Measurements from ENCODE around the gene PARP1. TPM values are rescaled to one million over a fixed set of nuclear protein-coding genes. Genes with fewer than 3 reads are reported as not detected.

The PARP1 gene
- total RNA-seq, 1 experiment from 2014 or later: 263 TPM

GRCh38 chr1:226402739-226403165 is 5.1 kb downstream of the PARP1 start:
- Histone ChIP-seq H3K27me3 (replicated peaks; ENCODE audit: insufficient read depth, low read depth, low read length, poor library complexity) (no peaks in the 10 kb centered on the region), H3K4me3 (ENCODE audit: low read depth, low read length, poor library complexity, severe bottlenecking) (no peak overlapping the region), H3K9me3 (ENCODE audit: low read depth, low read length, poor library complexity, severe bottlenecking) (no peaks in the 10 kb centered on the region), H3K4me1 (ENCODE audit: insufficient read depth, low read length, poor library complexity, severe bottlenecking) (peaks cover 40% of the 10 kb centered on the region), H3K36me3 (ENCODE audit: insufficient read depth, low read length, poor library complexity, severe bottlenecking) (peaks cover 43% of the 10 kb centered on the region), H3K27ac (ENCODE audit: low read depth, low read length, poor library complexity, severe bottlenecking) (peak overlapping the region; percentile 11)
- intact Hi-C loops (cut with micrococcal nuclease; ENCODE audit: unreplicated experiment): no loop called here
- ChIA-PET CTCF (no interaction called here), POLR2A (ENCODE audit: low non-redundant PET) (no interaction called here)
- no TSS peak for BruUV-seq (replicated peaks)
- TF ChIP-seq EZH2 (IDR thresholded peaks at IDR 0.05; ENCODE audit: borderline replicate concordance, low read depth, low read length, poor library complexity, severe bottlenecking) (no peak), CTCF (conservative IDR thresholded peaks at IDR 0.05; ENCODE audit: low read depth, low read length) (no peak)
- no peak for DNase-seq (ENCODE audit: low spot score)

- H3K9me3 ChIP-seq (ENCODE audit: low read depth, low read length, poor library complexity, severe bottlenecking): no peaks in the 10 kb centered on the region
- peaks cover 40% of the 10 kb centered on the region for H3K4me1 ChIP-seq (ENCODE audit: insufficient read depth, low read length, poor library complexity, severe bottlenecking)
- BruUV-seq (replicated peaks): no TSS peak
- intact Hi-C loops (cut with micrococcal nuclease; ENCODE audit: unreplicated experiment): no loop called here
- H3K27ac ChIP-seq (ENCODE audit: low read depth, low read length, poor library complexity, severe bottlenecking): peak overlapping the region; percentile 33
- no peak overlapping the region for H3K4me3 ChIP-seq (ENCODE audit: low read depth, low read length, poor library complexity, severe bottlenecking)
- peaks cover 52% of the 10 kb centered on the region for H3K36me3 ChIP-seq (ENCODE audit: insufficient read depth, low read length, poor library complexity, severe bottlenecking)
- H3K27me3 ChIP-seq (replicated peaks; ENCODE audit: insufficient read depth, low read depth, low read length, poor library complexity): no peaks in the 10 kb centered on the region
- TF ChIP-seq CTCF (conservative IDR thresholded peaks at IDR 0.05; ENCODE audit: low read depth, low read length): no peak
- no peak for TF ChIP-seq EZH2 (IDR thresholded peaks at IDR 0.05; ENCODE audit: borderline replicate concordance, low read depth, low read length, poor library complexity, severe bottlenecking)
- ChIA-PET POLR2A (ENCODE audit: low non-redundant PET) (interaction anchor here (0.6 kb wide), 1 partner anchor 218 kb away, joined by 11 read pairs; no protein-coding TSS in a partner anchor), CTCF (no interaction called here)
- peak; percentile 64 for DNase-seq (ENCODE audit: low spot score)
Observed at GRCh38 chr1:226401355-226402303, 6.3 kb downstream of the PARP1 start.

GRCh38 chr1:226400519-226401354 is 7.2 kb downstream of the PARP1 start:
- CTCF ChIA-PET: no interaction called here
- BruUV-seq (replicated peaks): no TSS peak
- DNase-seq (ENCODE audit: low spot score): no peak
- Histone ChIP-seq H3K36me3 (ENCODE audit: insufficient read depth, low read length, poor library complexity, severe bottlenecking) (peaks cover 58% of the 10 kb centered on the region), H3K27ac (ENCODE audit: low read depth, low read length, poor library complexity, severe bottlenecking) (no peak overlapping the region), H3K4me3 (ENCODE audit: low read depth, low read length, poor library complexity, severe bottlenecking) (no peak overlapping the region), H3K27me3 (replicated peaks; ENCODE audit: insufficient read depth, low read depth, low read length, poor library complexity) (no peaks in the 10 kb centered on the region), H3K4me1 (ENCODE audit: insufficient read depth, low read length, poor library complexity, severe bottlenecking) (peaks cover 34% of the 10 kb centered on the region), H3K9me3 (ENCODE audit: low read depth, low read length, poor library complexity, severe bottlenecking) (no peaks in the 10 kb centered on the region)
- POLR2A ChIA-PET (ENCODE audit: low non-redundant PET): interaction anchor here (0.6 kb wide), 1 partner anchor 217 kb away, joined by 11 read pairs; no protein-coding TSS in a partner anchor
- intact Hi-C loops (cut with micrococcal nuclease; ENCODE audit: unreplicated experiment): no loop called here
- TF ChIP-seq CTCF (conservative IDR thresholded peaks at IDR 0.05; ENCODE audit: low read depth, low read length) (no peak), EZH2 (IDR thresholded peaks at IDR 0.05; ENCODE audit: borderline replicate concordance, low read depth, low read length, poor library complexity, severe bottlenecking) (no peak)

Data from A673 (cell line).